GM21526 (cell line): Measurements from ENCODE around the gene KRT3.
"Not testable (repeated sequence)": the region's sequence is repeated elsewhere in the genome, so short reads cannot be mapped to it uniquely, and the experiment has no call there.

Experiments used
- ATAC-seq: cut with Tn5 transposase; IDR thresholded peaks from one replicate; pipeline ENCODE4 v1.9.1; 2021; ENCODE audit warnings: moderate library complexity; ENCODE audit not compliant: unreplicated experiment, low FRiP score

The KRT3 gene

GRCh38 chr12:52799505-52800211 is 3.7 kb upstream of the KRT3 start:
- ATAC-seq: no peak

- no peak for ATAC-seq
These were observed 3.0 kb upstream of the KRT3 start for GRCh38 chr12:52798671-52799504.

- ATAC-seq: no peak
These were observed 2.2 kb upstream of the KRT3 start for GRCh38 chr12:52798003-52798670.

GRCh38 chr12:52797529-52797894 is 1.6 kb upstream of the KRT3 start:
- no peak for ATAC-seq

- no peak for ATAC-seq
These were observed 1.1 kb upstream of the KRT3 start for GRCh38 chr12:52796839-52797528.

- ATAC-seq: no peak
These were observed 495 bp upstream of the KRT3 start for GRCh38 chr12:52796429-52796794.

GRCh38 chr12:52795332-52795674 is 614 bp downstream of the KRT3 start:
- ATAC-seq: not testable (repeated sequence)

GRCh38 chr12:52794479-52795331 is 1.2 kb downstream of the KRT3 start:
- ATAC-seq: no peak

GRCh38 chr12:52792185-52793029 is 3.5 kb downstream of the KRT3 start:
- ATAC-seq: no peak

GRCh38 chr12:52791271-52792184 is 4.4 kb downstream of the KRT3 start:
- ATAC-seq: no peak

- ATAC-seq: no peak
These were observed 5.3 kb downstream of the KRT3 start for GRCh38 chr12:52790427-52791270.

- no peak for ATAC-seq
These were observed 6.1 kb downstream of the KRT3 start for GRCh38 chr12:52789637-52790426.

- ATAC-seq: no peak
These were observed 6.9 kb downstream of the KRT3 start for GRCh38 chr12:52788876-52789636.

GRCh38 chr12:52788192-52788875 is 7.6 kb downstream of the KRT3 start:
- no peak for ATAC-seq
